ENCODE results near the gene BOC. TPM values are rescaled to one million over a fixed set of nuclear protein-coding genes. Genes with fewer than 3 reads are reported as not detected.
A peak's percentile ranks its signal among the peaks of the same experiment; 100 is the strongest.

BOC gene
- total and polyA plus RNA-seq, 2 of the 13 experiments (the other 11 are each of a cell fraction or from before 2014, with no cell fraction given) = 0.04 TPM; not detected in 1

DNA sequence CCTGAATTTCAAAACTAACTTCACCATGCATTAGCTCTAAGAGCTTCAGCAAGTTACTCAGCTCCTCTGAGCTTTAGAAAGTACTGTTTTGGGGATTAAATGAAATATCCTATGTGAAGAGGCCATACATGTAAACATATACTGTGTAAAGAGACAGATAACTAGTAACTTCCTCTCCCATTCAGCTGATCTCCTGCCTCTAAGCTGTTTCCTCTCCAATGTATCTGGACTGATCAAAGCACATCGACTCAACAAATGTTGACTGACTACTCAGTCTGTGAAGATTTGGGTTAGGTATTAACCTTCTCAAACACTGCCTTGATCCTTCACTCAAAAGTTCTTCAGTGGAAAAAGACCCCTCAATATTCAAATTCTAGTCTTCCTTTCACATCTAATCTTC is 82.0 kb downstream of the BOC start (continued):
- TF ChIP-seq, protein P1, sequence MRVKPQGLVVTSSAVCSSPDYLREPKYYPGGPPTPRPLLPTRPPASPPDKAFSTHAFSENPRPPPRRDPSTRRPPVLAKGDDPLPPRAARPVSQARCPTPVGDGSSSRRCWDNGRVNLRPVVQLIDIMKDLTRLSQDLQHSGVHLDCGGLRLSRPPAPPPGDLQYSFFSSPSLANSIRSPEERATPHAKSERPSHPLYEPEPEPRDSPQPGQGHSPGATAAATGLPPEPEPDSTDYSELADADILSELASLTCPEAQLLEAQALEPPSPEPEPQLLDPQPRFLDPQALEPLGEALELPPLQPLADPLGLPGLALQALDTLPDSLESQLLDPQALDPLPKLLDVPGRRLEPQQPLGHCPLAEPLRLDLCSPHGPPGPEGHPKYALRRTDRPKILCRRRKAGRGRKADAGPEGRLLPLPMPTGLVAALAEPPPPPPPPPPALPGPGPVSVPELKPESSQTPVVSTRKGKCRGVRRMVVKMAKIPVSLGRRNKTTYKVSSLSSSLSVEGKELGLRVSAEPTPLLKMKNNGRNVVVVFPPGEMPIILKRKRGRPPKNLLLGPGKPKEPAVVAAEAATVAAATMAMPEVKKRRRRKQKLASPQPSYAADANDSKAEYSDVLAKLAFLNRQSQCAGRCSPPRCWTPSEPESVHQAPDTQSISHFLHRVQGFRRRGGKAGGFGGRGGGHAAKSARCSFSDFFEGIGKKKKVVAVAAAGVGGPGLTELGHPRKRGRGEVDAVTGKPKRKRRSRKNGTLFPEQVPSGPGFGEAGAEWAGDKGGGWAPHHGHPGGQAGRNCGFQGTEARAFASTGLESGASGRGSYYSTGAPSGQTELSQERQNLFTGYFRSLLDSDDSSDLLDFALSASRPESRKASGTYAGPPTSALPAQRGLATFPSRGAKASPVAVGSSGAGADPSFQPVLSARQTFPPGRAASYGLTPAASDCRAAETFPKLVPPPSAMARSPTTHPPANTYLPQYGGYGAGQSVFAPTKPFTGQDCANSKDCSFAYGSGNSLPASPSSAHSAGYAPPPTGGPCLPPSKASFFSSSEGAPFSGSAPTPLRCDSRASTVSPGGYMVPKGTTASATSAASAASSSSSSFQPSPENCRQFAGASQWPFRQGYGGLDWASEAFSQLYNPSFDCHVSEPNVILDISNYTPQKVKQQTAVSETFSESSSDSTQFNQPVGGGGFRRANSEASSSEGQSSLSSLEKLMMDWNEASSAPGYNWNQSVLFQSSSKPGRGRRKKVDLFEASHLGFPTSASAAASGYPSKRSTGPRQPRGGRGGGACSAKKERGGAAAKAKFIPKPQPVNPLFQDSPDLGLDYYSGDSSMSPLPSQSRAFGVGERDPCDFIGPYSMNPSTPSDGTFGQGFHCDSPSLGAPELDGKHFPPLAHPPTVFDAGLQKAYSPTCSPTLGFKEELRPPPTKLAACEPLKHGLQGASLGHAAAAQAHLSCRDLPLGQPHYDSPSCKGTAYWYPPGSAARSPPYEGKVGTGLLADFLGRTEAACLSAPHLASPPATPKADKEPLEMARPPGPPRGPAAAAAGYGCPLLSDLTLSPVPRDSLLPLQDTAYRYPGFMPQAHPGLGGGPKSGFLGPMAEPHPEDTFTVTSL (CRISPR knock-in tag; IDR thresholded peaks at IDR 0.05; ENCODE audit: borderline replicate concordance) = peak; percentile 88
- peak; percentile 83; the same call in 1 of the 2 replicates for TF ChIP-seq SIX1 (CRISPR knock-in tag; IDR thresholded peaks at IDR 0.05; ENCODE audit: borderline replicate concordance)
- TF ChIP-seq HCFC1 (IDR thresholded peaks at IDR 0.05; ENCODE audit: low read depth, low read length) = no peak
- no peak for TF ChIP-seq ZNF430 (CRISPR knock-in tag; IDR thresholded peaks at IDR 0.05)
- no peak for TF ChIP-seq RBM39 (IDR thresholded peaks at IDR 0.05; ENCODE audit: low read depth, low read length, poor library complexity, severe bottlenecking)
- TF ChIP-seq, protein P2, sequence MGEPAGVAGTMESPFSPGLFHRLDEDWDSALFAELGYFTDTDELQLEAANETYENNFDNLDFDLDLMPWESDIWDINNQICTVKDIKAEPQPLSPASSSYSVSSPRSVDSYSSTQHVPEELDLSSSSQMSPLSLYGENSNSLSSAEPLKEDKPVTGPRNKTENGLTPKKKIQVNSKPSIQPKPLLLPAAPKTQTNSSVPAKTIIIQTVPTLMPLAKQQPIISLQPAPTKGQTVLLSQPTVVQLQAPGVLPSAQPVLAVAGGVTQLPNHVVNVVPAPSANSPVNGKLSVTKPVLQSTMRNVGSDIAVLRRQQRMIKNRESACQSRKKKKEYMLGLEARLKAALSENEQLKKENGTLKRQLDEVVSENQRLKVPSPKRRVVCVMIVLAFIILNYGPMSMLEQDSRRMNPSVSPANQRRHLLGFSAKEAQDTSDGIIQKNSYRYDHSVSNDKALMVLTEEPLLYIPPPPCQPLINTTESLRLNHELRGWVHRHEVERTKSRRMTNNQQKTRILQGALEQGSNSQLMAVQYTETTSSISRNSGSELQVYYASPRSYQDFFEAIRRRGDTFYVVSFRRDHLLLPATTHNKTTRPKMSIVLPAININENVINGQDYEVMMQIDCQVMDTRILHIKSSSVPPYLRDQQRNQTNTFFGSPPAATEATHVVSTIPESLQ (CRISPR knock-in tag; conservative IDR thresholded peaks at IDR 0.05) = no peak
- peak; percentile 83 for TF ChIP-seq HHEX (CRISPR knock-in tag; IDR thresholded peaks at IDR 0.05)
- TF ChIP-seq, protein P3, sequence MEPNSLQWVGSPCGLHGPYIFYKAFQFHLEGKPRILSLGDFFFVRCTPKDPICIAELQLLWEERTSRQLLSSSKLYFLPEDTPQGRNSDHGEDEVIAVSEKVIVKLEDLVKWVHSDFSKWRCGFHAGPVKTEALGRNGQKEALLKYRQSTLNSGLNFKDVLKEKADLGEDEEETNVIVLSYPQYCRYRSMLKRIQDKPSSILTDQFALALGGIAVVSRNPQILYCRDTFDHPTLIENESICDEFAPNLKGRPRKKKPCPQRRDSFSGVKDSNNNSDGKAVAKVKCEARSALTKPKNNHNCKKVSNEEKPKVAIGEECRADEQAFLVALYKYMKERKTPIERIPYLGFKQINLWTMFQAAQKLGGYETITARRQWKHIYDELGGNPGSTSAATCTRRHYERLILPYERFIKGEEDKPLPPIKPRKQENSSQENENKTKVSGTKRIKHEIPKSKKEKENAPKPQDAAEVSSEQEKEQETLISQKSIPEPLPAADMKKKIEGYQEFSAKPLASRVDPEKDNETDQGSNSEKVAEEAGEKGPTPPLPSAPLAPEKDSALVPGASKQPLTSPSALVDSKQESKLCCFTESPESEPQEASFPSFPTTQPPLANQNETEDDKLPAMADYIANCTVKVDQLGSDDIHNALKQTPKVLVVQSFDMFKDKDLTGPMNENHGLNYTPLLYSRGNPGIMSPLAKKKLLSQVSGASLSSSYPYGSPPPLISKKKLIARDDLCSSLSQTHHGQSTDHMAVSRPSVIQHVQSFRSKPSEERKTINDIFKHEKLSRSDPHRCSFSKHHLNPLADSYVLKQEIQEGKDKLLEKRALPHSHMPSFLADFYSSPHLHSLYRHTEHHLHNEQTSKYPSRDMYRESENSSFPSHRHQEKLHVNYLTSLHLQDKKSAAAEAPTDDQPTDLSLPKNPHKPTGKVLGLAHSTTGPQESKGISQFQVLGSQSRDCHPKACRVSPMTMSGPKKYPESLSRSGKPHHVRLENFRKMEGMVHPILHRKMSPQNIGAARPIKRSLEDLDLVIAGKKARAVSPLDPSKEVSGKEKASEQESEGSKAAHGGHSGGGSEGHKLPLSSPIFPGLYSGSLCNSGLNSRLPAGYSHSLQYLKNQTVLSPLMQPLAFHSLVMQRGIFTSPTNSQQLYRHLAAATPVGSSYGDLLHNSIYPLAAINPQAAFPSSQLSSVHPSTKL (CRISPR knock-in tag; IDR thresholded peaks at IDR 0.05) = peak; percentile 65
- TF ChIP-seq ZNF629 (CRISPR knock-in tag; conservative IDR thresholded peaks at IDR 0.05) = no peak
- TF ChIP-seq SMAD1 (CRISPR knock-in tag; IDR thresholded peaks at IDR 0.05; ENCODE audit: borderline replicate concordance, low read depth) = no peak
- TF ChIP-seq ZNF670 (CRISPR knock-in tag; IDR thresholded peaks at IDR 0.05; ENCODE audit: borderline replicate concordance) = no peak
- TF ChIP-seq, protein P4, sequence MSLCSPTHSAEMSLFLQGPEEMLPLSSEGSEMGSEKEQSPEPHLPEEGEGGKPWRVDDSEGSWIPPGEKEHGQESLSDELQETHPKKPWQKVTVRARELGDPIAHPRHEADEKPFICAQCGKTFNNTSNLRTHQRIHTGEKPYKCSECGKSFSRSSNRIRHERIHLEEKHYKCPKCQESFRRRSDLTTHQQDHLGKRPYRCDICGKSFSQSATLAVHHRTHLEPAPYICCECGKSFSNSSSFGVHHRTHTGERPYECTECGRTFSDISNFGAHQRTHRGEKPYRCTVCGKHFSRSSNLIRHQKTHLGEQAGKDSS (CRISPR knock-in tag; IDR thresholded peaks at IDR 0.05; ENCODE audit: borderline replicate concordance, low read depth) = no peak
- TF ChIP-seq ARID2 (CRISPR knock-in tag; IDR thresholded peaks at IDR 0.05; ENCODE audit: borderline replicate concordance) = no peak
- no peak for TF ChIP-seq ZC3H4 (CRISPR knock-in tag; IDR thresholded peaks at IDR 0.05; ENCODE audit: borderline replicate concordance)
- TF ChIP-seq TBX3 (IDR thresholded peaks at IDR 0.05; ENCODE audit: borderline replicate concordance) = no peak
- TF ChIP-seq EP300 (IDR thresholded peaks at IDR 0.05; ENCODE audit: low read depth in 2 of 2, low read length in 2 of 2) = peak in 1 of 2 experiments; percentile 54; a peak in 1 of 4 replicates
- no peak for TF ChIP-seq EP300 (CRISPR knock-in tag; IDR thresholded peaks at IDR 0.05; ENCODE audit: borderline replicate concordance)

Measured in HepG2 (cell line).